ENCODE results near the gene CAMTA1. TPM values are rescaled to one million over a fixed set of nuclear protein-coding genes. Genes with fewer than 3 reads are reported as not detected.

The CAMTA1 gene
- total and polyA plus RNA-seq, 8 donors, result 42.8 to 213 (median 118) TPM

DNA sequence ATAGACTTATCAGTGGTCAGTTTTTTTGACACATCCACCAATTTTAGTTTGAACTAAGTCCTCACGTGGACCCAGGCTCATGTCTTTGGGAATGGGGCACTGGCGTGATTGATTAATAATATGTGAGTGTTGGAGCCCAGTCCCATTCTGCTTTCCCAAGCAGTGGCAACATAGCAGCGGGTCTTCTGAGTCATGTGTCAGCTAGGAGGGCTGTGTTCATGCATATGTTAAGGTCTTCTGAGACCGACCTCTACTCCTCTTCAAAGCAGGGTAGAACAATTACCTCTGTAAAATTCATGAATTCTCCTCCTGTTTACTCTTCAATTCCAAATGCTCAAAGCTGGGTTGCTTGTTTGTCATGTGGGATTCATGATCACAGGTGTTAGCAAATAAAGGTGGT, 291.3 kb downstream of the CAMTA1 start:
- TF ChIP-seq, protein P1, sequence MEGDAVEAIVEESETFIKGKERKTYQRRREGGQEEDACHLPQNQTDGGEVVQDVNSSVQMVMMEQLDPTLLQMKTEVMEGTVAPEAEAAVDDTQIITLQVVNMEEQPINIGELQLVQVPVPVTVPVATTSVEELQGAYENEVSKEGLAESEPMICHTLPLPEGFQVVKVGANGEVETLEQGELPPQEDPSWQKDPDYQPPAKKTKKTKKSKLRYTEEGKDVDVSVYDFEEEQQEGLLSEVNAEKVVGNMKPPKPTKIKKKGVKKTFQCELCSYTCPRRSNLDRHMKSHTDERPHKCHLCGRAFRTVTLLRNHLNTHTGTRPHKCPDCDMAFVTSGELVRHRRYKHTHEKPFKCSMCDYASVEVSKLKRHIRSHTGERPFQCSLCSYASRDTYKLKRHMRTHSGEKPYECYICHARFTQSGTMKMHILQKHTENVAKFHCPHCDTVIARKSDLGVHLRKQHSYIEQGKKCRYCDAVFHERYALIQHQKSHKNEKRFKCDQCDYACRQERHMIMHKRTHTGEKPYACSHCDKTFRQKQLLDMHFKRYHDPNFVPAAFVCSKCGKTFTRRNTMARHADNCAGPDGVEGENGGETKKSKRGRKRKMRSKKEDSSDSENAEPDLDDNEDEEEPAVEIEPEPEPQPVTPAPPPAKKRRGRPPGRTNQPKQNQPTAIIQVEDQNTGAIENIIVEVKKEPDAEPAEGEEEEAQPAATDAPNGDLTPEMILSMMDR (IDR thresholded peaks at IDR 0.05), result no peak
- no peak for TF ChIP-seq POLR2A (IDR thresholded peaks at IDR 0.05)
- no peak for TF ChIP-seq EP300 (IDR thresholded peaks at IDR 0.05)
- no peak for TF ChIP-seq POLR2AphosphoS5 (IDR thresholded peaks at IDR 0.05)
- H3K27me3 ChIP-seq, result peaks cover 0 to 11% (median 0%) of the 10 kb centered on the region in 3 donors
- intact Hi-C loops (cut with DNase I; ENCODE audit: low total_unique reads), result no loop called here
- no peaks in the 10 kb centered on the region for H3K36me3 ChIP-seq
- H3K4me1 ChIP-seq, result no peaks in the 10 kb centered on the region
- WGBS, 5 donors, result 55 to 75% (median 65%) methylated on average over 4 of the region's 4 CpGs
- peaks cover 6 to 25% (median 23%) of the 10 kb centered on the region in 4 donors for H3K9me3 ChIP-seq
- no peak overlapping the region for H3K4me3 ChIP-seq
- no peak for DNase-seq
- no peak overlapping the region for H3K27ac ChIP-seq

DNA sequence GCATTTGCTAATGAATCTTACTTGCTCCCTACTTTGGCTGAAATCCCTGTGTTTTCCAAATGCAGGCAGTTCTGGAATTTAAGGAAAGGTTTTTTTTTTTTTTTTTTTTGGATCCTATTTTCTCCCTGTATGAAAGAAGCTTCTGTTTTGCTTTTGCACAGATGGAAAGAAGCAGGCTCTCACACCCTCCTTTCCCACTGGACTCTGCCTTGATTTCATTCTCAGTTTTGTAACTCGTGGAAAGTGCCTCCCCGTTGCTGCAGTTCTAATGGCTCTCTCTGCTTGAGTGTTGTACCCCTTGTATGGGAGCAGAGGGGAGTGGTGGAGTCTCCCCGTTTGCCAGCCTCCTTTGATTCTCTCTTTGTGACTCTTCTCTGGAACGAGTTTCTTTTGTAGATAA, 291.9 kb downstream of the CAMTA1 start:
- no peak for DNase-seq
- 33 to 59% (median 50%) methylated on average over 4 of the region's 4 CpGs for WGBS, 5 donors
- Histone ChIP-seq H3K27me3 (peaks cover 0 to 11% (median 0%) of the 10 kb centered on the region in 3 donors), H3K4me3 (no peak overlapping the region), H3K27ac (no peak overlapping the region), H3K4me1 (no peaks in the 10 kb centered on the region), H3K36me3 (no peaks in the 10 kb centered on the region), H3K9me3 (peaks cover 6 to 28% (median 24%) of the 10 kb centered on the region in 4 donors)
- TF ChIP-seq, protein P1 (IDR thresholded peaks at IDR 0.05), result no peak
- TF ChIP-seq POLR2A (IDR thresholded peaks at IDR 0.05) (no peak), POLR2AphosphoS5 (IDR thresholded peaks at IDR 0.05) (no peak), EP300 (IDR thresholded peaks at IDR 0.05) (no peak)
- intact Hi-C loops (cut with DNase I; ENCODE audit: low total_unique reads), result no loop called here

DNA sequence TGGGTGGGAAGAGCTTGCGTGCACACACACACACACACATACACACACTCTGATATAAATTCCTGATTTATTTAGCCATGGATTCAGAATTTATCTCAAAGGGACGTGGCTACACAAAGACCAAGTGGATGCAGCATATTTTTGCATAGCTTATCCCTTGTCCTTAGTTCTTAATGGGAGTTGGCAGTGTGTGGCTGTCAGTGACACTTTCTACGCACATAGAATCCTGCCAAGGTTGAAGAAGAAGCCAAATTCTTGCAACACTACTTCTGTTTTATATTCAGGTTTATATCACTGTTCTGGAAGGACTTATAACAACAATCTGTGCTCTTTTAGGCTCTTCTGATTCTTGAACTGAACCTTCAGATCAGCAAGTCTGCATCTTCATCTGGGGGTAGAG, 292.7 kb downstream of the CAMTA1 start:
- no peak overlapping the region for H3K4me3 ChIP-seq
- no peaks in the 10 kb centered on the region for H3K36me3 ChIP-seq
- H3K9me3 ChIP-seq, result peaks cover 6 to 28% (median 24%) of the 10 kb centered on the region in 4 donors
- intact Hi-C loops (cut with DNase I; ENCODE audit: low total_unique reads), result no loop called here
- 74 to 87% (median 77%) methylated on average over 3 of the region's 3 CpGs for WGBS, 5 donors
- peaks cover 0 to 2% (median 0%) of the 10 kb centered on the region in 3 donors for H3K27me3 ChIP-seq
- H3K4me1 ChIP-seq, result no peaks in the 10 kb centered on the region
- H3K27ac ChIP-seq, result no peak overlapping the region
- TF ChIP-seq, protein P1 (IDR thresholded peaks at IDR 0.05), result no peak
- TF ChIP-seq EP300 (IDR thresholded peaks at IDR 0.05) (no peak), POLR2A (IDR thresholded peaks at IDR 0.05) (no peak), POLR2AphosphoS5 (IDR thresholded peaks at IDR 0.05) (no peak)
- no peak for DNase-seq

DNA sequence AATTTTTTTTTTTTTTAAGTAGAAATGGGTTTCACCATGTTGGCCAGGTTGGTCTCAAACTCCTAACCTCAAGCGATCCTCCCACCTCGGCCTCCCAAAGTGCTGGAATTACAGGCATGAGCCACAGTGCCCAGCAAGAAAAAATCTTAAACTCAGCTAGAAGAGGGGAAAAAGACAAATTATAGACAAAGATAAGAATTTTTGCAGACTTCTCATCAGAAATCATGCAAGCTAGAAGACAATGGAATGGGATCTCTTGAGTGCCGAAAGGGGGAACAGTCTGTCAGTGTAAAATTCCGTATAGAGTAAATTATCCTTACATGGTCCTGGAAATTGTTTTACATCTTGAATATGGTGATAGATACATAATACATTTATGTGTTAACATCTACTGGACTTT, 294.4 kb downstream of the CAMTA1 start:
- intact Hi-C loops (cut with DNase I; ENCODE audit: low total_unique reads), result no loop called here
- no peak overlapping the region for H3K4me3 ChIP-seq
- H3K36me3 ChIP-seq, result no peaks in the 10 kb centered on the region
- TF ChIP-seq EP300 (IDR thresholded peaks at IDR 0.05), result no peak
- no peak for TF ChIP-seq POLR2AphosphoS5 (IDR thresholded peaks at IDR 0.05)
- no peak for TF ChIP-seq POLR2A (IDR thresholded peaks at IDR 0.05)
- TF ChIP-seq, protein P1 (IDR thresholded peaks at IDR 0.05), result no peak
- peaks cover 0 to 7% (median 4%) of the 10 kb centered on the region in 3 donors for H3K27me3 ChIP-seq
- H3K27ac ChIP-seq, result no peak overlapping the region
- peaks cover 6 to 28% (median 24%) of the 10 kb centered on the region in 4 donors for H3K9me3 ChIP-seq
- DNase-seq, result no peak
- 92 to 97% (median 92%) methylated on average over 4 of the region's 4 CpGs for WGBS, 5 donors
- H3K4me1 ChIP-seq, result no peaks in the 10 kb centered on the region

Data from stomach (tissue), 9 donors.